SK-N-SH (cell line): Measurements from ENCODE around the gene RFLNA. TPM values are rescaled to one million over a fixed set of nuclear protein-coding genes. Genes with fewer than 3 reads are reported as not detected.
"Not testable (repeated sequence)": the region's sequence is repeated elsewhere in the genome, so short reads cannot be mapped to it uniquely, and the experiment has no call there.

Experiments used
- CTCF ChIA-PET: fragments of 300-600, 350-600 bp; formaldehyde crosslinking; extraction: SDS; loops from one replicate; lab custom pipeline; 2021; lab: Yijun Ruan, JAX
- POLR2A ChIA-PET: fragments of 350-600 bp; sonication (Branson Sonifier 250); formaldehyde crosslinking; extraction: SDS; loops from one replicate; lab custom pipeline; 2020; ENCODE audit warnings: antibody characterized with exemption, inconsistent platforms; lab: Yijun Ruan, JAX
- DNase-seq: peaks from one replicate; pipeline ENCODE4 v3.0.0; 2012
- H2AFZ ChIP-seq: fragments of 200-600 bp; sonication (generic); 2 replicates; pipeline ENCODE4 v1.8.1; 2016; ENCODE audit warnings: antibody characterized with exemption, mild to moderate bottlenecking, low read depth
- H3F3A ChIP-seq: fragments of 200-600 bp; sonication (generic); replicated peaks from 2 replicates; pipeline ENCODE3; 2016; ENCODE audit warnings: antibody characterized with exemption, mild to moderate bottlenecking; ENCODE audit not compliant: insufficient read depth
- H3K27ac ChIP-seq, 2 experiments: fragments of 200-500 bp in 1 of 2; fragments of 200-600 bp in 1 of 2; sonication (Bioruptor generic) in 1 of 2; sonication (generic), shearing (Covaris generic) in 1 of 2; 2 replicates each; pipeline versions ENCODE4 v1.5.1 to v1.6.1; 2014 to 2016; ENCODE audit warnings: low read depth in 2 of 2, inconsistent platforms in 1 of 2, low read length in 1 of 2, mild to moderate bottlenecking in 1 of 2, mixed read lengths in 1 of 2
- H3K27me3 ChIP-seq: fragments of 200-600 bp; sonication (generic), shearing (Covaris generic); 2 replicates; pipeline ENCODE4 v1.6.1; 2016; ENCODE audit warnings: mixed run types; ENCODE audit not compliant: insufficient read depth
- H3K36me3 ChIP-seq, 2 experiments: fragments of 200-500 bp in 1 of 2; fragments of 200-600 bp in 1 of 2; sonication (Bioruptor generic) in 1 of 2; sonication (generic) in 1 of 2; replicated peaks in 1 of 2; 2 replicates each; pipeline versions ENCODE3 to v1.5.1; 2014 to 2016; ENCODE audit warnings: low read length in 1 of 2, mild to moderate bottlenecking in 1 of 2; ENCODE audit not compliant: insufficient read depth in 2 of 2, control insufficient read depth in 1 of 2
- H3K4me1 ChIP-seq, 2 experiments: fragments of 200-500 bp in 1 of 2; fragments of 200-600 bp in 1 of 2; sonication (Bioruptor generic) in 1 of 2; sonication (generic), shearing (Covaris generic) in 1 of 2; 2 replicates each; pipeline versions ENCODE4 v1.5.1 to v1.6.1; 2014 to 2016; ENCODE audit warnings: low read depth in 1 of 2, low read length in 1 of 2, mixed run types in 1 of 2; ENCODE audit not compliant: insufficient read depth in 2 of 2, control insufficient read depth in 1 of 2
- H3K4me2 ChIP-seq: fragments of 200-600 bp; sonication (generic), shearing (Covaris generic); 2 replicates; pipeline ENCODE4 v1.6.1; 2017; ENCODE audit warnings: mixed run types
- H3K4me3 ChIP-seq, 2 experiments: fragments of 200-500 bp in 1 of 2; fragments of 200-600 bp in 1 of 2; sonication (Bioruptor generic) in 1 of 2; sonication (generic), shearing (Covaris generic) in 1 of 2; 2 replicates each; pipeline versions ENCODE4 v1.5.1 to v1.8.1; 2014 to 2016; ENCODE audit warnings: low read depth in 2 of 2, inconsistent platforms in 1 of 2, low read length in 1 of 2, mild to moderate bottlenecking in 1 of 2, mixed read lengths in 1 of 2, moderate library complexity in 1 of 2
- H3K79me2 ChIP-seq: fragments of 200-600 bp; sonication (generic); 2 replicates; pipeline ENCODE4 v1.8.1; 2017; ENCODE audit warnings: mild to moderate bottlenecking; ENCODE audit not compliant: insufficient read depth
- H3K9ac ChIP-seq: fragments of 200-600 bp; sonication (generic); 2 replicates; pipeline ENCODE4 v1.6.1; 2017; ENCODE audit warnings: mixed run types
- H3K9me2 ChIP-seq: fragments of 200-600 bp; sonication (generic); 2 replicates; pipeline ENCODE4 v1.6.1; 2017; ENCODE audit warnings: mixed run types
- H3K9me3 ChIP-seq: fragments of 200-600 bp; sonication (generic); 2 replicates; pipeline ENCODE4 v1.6.1; 2017; ENCODE audit warnings: mixed run types, mild to moderate bottlenecking, moderate library complexity
- H4K20me1 ChIP-seq: fragments of 200-600 bp; sonication (generic); 2 replicates; pipeline ENCODE4 v1.6.1; 2017; ENCODE audit warnings: mild to moderate bottlenecking, mixed run types; ENCODE audit not compliant: insufficient read depth
- CHD2 ChIP-seq: fragments of 150-350 bp; IDR thresholded peaks from 2 replicates; pipeline ENCODE4 v1.6.1; 2018; ENCODE audit warnings: low read length; ENCODE audit not compliant: partially characterized antibody
- EP300 ChIP-seq, 2 experiments: IDR thresholded peaks; 2 replicates each; pipeline versions ENCODE4 v1.4.0 to v1.6.1; 2012; ENCODE audit warnings: borderline replicate concordance in 1 of 2, low read depth in 1 of 2, low read length in 1 of 2
- EZH2phosphoT487 ChIP-seq: fragments of 200-600 bp; sonication (generic); IDR thresholded peaks from 2 replicates; pipeline ENCODE4 v1.6.1; 2017; ENCODE audit warnings: low read depth, mixed run types, mild to moderate bottlenecking, antibody characterized with exemption, moderate library complexity, borderline replicate concordance
- GATA2 ChIP-seq: sonication (generic); formaldehyde crosslinking; IDR thresholded peaks from 2 replicates; pipeline ENCODE4 v1.5.0; 2020; ENCODE audit warnings: mild to moderate bottlenecking, missing genetic modification reagents
- IRF3 ChIP-seq: fragments of 150-350 bp; IDR thresholded peaks from 2 replicates; pipeline ENCODE4 v1.6.1; 2016; ENCODE audit warnings: mild to moderate bottlenecking, low read depth, low read length
- MAX ChIP-seq: IDR thresholded peaks from 2 replicates; pipeline ENCODE4 v1.4.0; 2012; ENCODE audit warnings: low read depth
- POLR2AphosphoS5 ChIP-seq: IDR thresholded peaks from 2 replicates; pipeline ENCODE4 v1.6.1; 2012; ENCODE audit warnings: low read depth, low read length
- RXRA ChIP-seq: IDR thresholded peaks from 2 replicates; pipeline ENCODE4 v1.4.0; 2012; ENCODE audit warnings: low read depth, mild to moderate bottlenecking, borderline replicate concordance
- SMC3 ChIP-seq: IDR thresholded peaks from 2 replicates; pipeline ENCODE4 v1.6.1; 2012; ENCODE audit warnings: low read depth, low read length, improper control_type of control experiment
- YY1 ChIP-seq: IDR thresholded peaks from 2 replicates; pipeline ENCODE4 v1.4.0; 2012; ENCODE audit warnings: low read depth, mild to moderate bottlenecking
- ZBTB33 ChIP-seq: IDR thresholded peaks from 2 replicates; pipeline ENCODE4 v1.4.0; 2012; ENCODE audit warnings: low read depth, borderline replicate concordance
- WGBS: methylation state at CpG from one replicate; pipeline ENCODE4 v1.1.6; 2017; ENCODE audit warnings: low lambda C conversion rate; 5-methylcytosine and 5-hydroxymethylcytosine counted together
- polyA plus RNA-seq, 3 experiments: library from polyadenylated mRNA; depleted of rRNA; stranded (reverse); fragments of >200 nt; gene quantifications; 2 replicates each; pipeline ENCODE4 v1.2.3, GENCODE V29; 2012

Gene RFLNA
- polyA plus RNA-seq, 1 of the 3 experiments (the other 2 are of a cell fraction): 0.10 TPM

GRCh38 chr12:124298685-124299410 is 4.0 kb downstream of the RFLNA start (continued):
- TF ChIP-seq ZBTB33 (no peak), POLR2AphosphoS5 (no peak), RXRA (no peak), EP300 (IDR thresholded peaks at IDR 0.05; ENCODE audit: borderline replicate concordance in 1 of 2, low read depth in 1 of 2, low read length in 1 of 2) (no peak), MAX (no peak)

GRCh38 chr12:124299628-124300388 is 4.9 kb downstream of the RFLNA start:
- POLR2A ChIA-PET: no interaction called here
- Histone ChIP-seq H3K79me2 (no peaks in the 10 kb centered on the region), H3K27me3 (peaks cover 21% of the 10 kb centered on the region; the same call in 1 of the 2 replicates), H3K9ac (no peak overlapping the region), H3K4me2 (no peak overlapping the region), H3K27ac (no peak overlapping the region), H3K4me3 (no peak overlapping the region), H2AFZ (no peak overlapping the region), H3F3A (no peaks in the 10 kb centered on the region), H3K4me1 (peaks cover 0 to 4% of the 10 kb centered on the region in 2 experiments; a peak in 1 of 4 replicates), H4K20me1 (no peaks in the 10 kb centered on the region), H3K9me2 (no peaks in the 10 kb centered on the region), H3K9me3 (no peaks in the 10 kb centered on the region), H3K36me3 (no peaks in the 10 kb centered on the region)
- CTCF ChIA-PET: interaction anchor here (0.5 to 1.1 kb wide), 4 partner anchors 11 to 918 kb away, joined by 3 read pairs; no protein-coding TSS in a partner anchor
- no peak for DNase-seq
- TF ChIP-seq YY1 (no peak), GATA2 (no peak), EZH2phosphoT487 (no peak), IRF3 (no peak), CHD2 (no peak), SMC3 (no peak)
- WGBS: 46% methylated on average over 8 of the region's 9 CpGs

GRCh38 chr12:124300657-124301056 is 5.8 kb downstream of the RFLNA start:
- 36% methylated on average over 3 of the region's 3 CpGs for WGBS
- H3K9ac ChIP-seq, H3K9me2 ChIP-seq, H3K36me3 ChIP-seq, H3K4me3 ChIP-seq, H2AFZ ChIP-seq, H3K27ac ChIP-seq, H3K9me3 ChIP-seq, CTCF ChIA-PET, H4K20me1 ChIP-seq, DNase-seq, H3K4me1 ChIP-seq, POLR2A ChIA-PET, H3K4me2 ChIP-seq, H3K79me2 ChIP-seq, H3F3A ChIP-seq: not testable (repeated sequence)
- peaks cover 19% of the 10 kb centered on the region; the same call in 1 of the 2 replicates for H3K27me3 ChIP-seq
